Pancreas (tissue), 10 donors: ENCODE measurements around the gene KCNK18. TPM values are rescaled to one million over a fixed set of nuclear protein-coding genes. Genes with fewer than 3 reads are reported as not detected.

Experiments used
- ATAC-seq, 4 donors: fragments of 200-7000 bp; cut with Tn5 transposase; one replicate each; pipeline versions ENCODE4 v1.8.0 to v1.9.1; 2020; ENCODE audit warnings: mild to moderate bottlenecking in 4 of 4, moderate library complexity in 4 of 4
- DNase-seq, 6 donors: peaks; one replicate each; pipeline ENCODE4 v3.0.0-alpha.2; 2020
- FAIRE-seq: peaks from 2 replicates; lab custom pipeline; 2012; peaks lifted over from hg19 to GRCh38; lab: Jason Lieb, UNC
- H3K27ac ChIP-seq, 4 donors: fragments of 200-600 bp; sonication (generic); 1 replicate in 3 of 4; 2 replicates in 1 of 4; pipeline versions ENCODE4 v1.5.0 to v1.8.0; 2020
- H3K27me3 ChIP-seq, 4 donors: fragments of 200-600 bp; one replicate each; pipeline ENCODE4 v1.8.0; 2021
- H3K36me3 ChIP-seq, 3 donors: fragments of 200-600 bp; sonication (generic) in 1 of 3; one replicate each; pipeline versions ENCODE4 v1.5.0 to v1.8.0; 2020 to 2021
- H3K4me1 ChIP-seq, 3 donors: fragments of 200-600 bp; one replicate each; pipeline ENCODE4 v1.8.0; 2021
- H3K4me3 ChIP-seq, 4 donors: fragments of 200-600 bp; sonication (generic) in 2 of 4; one replicate each; pipeline versions ENCODE4 v1.5.0 to v1.8.0; 2020 to 2021
- H3K9me3 ChIP-seq, 4 donors: fragments of 200-600 bp; one replicate each; pipeline ENCODE4 v1.8.0; 2021
- WGBS, 2 donors: extraction: QIAGEN DNeasy Blood & Tissue Kit; methylation state at CpG; one replicate each; pipeline ENCODE4 v1.1.7; 2013; 5-methylcytosine and 5-hydroxymethylcytosine counted together
- intact Hi-C, 3 donors: fragments of 100-400 bp; cut with DNase I; formaldehyde crosslinking; loops; one replicate each; pipeline versions ENCODE4 v1.11.1 to v1.14.2; 2022
- polyA plus RNA-seq, 2 donors: library from polyadenylated mRNA; stranded (reverse); fragments of 200-250 nt; gene quantifications; one replicate each; pipeline ENCODE4 v1.2.3, GENCODE V29; 2013
- total RNA-seq, 6 donors: library from RNA; stranded (reverse); fragmentation: NEBNext Ultra II Directional in 4 of 6; extraction: Animal tissue kit (Norgen Biotek cat#: 25700) in 4 of 6; gene quantifications; one replicate each; pipeline versions ENCODE4 v1.2.1 to v1.2.4, GENCODE V29; 2021 to 2023
- TF ChIP-seq, protein P1 (sequence below), 4 donors: fragments of 200-600 bp; sonication (generic) in 3 of 4; IDR thresholded peaks; one replicate each; pipeline versions ENCODE4 v1.5.0 to v1.8.0; 2021; ENCODE audit warnings: antibody characterized with exemption in 4 of 4
- donor health status: healthy with polysubstance abuse.
- donor health status: DM: no; HTN: no; CAD: no; lungs with moderate emphysema.
- donor health status: DM: no; HTN: no; CAD: no.
- donor health status: control.
- donor health status: control.
- donor health status: Bipolar disorder and iron deficiency.
- donor health status: DM: yes; HTN: yes; CAD: no.
- donor health status: DM: no; HTN: no; CAD: no.
- donor health status: DM: no; HTN: no; CAD: no.
- donor health status: DM: yes; HTN: yes; CAD: no.

KCNK18 gene
- total and polyA plus RNA-seq, 8 donors, result not detected

DNA sequence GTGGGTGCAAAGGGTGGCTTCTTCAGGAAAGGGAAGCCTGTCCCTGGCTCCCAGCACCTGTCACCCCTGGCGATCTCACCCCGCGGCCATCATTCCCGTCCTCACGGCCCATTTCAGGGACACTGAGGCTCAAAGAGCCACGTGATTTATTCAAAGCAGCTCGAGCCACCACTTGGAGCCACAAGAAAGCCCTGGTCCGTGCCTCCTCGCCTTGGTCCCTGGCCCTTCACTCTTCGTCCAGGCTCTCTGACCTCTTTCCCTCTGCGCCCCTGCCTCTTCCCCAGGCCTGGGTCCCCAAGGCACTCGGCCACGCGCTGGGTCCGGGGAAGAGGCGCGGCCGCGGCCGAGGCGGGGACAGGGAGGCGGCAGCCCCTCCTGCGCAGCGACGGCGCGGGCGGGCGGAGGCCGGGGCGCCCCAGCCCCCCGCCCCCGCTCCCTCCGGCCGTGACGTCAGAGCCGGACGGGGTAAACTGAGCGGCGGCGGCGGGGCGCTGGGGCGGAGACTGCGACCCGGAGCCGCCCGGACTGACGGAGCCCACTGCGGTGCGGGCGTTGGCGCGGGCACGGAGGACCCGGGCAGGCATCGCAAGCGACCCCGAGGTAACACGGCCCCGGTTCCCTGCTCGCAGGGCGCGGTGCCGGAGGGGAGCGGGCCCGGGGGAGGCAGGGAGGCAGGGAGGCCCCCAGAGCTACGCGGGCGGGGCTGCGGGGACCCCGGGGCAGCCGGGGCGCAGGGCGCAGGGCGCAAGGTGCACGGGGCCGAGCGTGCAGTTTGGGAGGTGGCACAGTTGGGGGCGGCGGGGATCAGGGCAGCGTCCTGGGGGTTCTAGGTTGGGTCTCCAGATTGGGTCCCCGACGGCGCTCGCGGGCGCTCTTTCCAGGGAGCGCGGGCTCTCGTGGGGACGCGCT is 43.6 kb downstream of the KCNK18 start, which contains the start of gene SLC18A2:
Gene SLC18A2, plus strand, starts transcription at position 494 of the 909 bp plus-strand sequence. CDS start 580 bp downstream, outside the sequence.
- TF ChIP-seq, protein P1, sequence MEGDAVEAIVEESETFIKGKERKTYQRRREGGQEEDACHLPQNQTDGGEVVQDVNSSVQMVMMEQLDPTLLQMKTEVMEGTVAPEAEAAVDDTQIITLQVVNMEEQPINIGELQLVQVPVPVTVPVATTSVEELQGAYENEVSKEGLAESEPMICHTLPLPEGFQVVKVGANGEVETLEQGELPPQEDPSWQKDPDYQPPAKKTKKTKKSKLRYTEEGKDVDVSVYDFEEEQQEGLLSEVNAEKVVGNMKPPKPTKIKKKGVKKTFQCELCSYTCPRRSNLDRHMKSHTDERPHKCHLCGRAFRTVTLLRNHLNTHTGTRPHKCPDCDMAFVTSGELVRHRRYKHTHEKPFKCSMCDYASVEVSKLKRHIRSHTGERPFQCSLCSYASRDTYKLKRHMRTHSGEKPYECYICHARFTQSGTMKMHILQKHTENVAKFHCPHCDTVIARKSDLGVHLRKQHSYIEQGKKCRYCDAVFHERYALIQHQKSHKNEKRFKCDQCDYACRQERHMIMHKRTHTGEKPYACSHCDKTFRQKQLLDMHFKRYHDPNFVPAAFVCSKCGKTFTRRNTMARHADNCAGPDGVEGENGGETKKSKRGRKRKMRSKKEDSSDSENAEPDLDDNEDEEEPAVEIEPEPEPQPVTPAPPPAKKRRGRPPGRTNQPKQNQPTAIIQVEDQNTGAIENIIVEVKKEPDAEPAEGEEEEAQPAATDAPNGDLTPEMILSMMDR (IDR thresholded peaks at IDR 0.05), result no peak
- H3K27me3 ChIP-seq, result peaks cover 0 to 10% (median 0%) of the 10 kb centered on the region in 4 donors
- ATAC-seq, result peak in 3 of 4 donors; percentile 22 to 55 (median 29)
- H3K27ac ChIP-seq, result no peak within 1 kb of the TSS
- FAIRE-seq, result no peak
- intact Hi-C loops, result no loop called here
- H3K4me1 ChIP-seq, result peaks cover 0 to 3% (median 0%) of the 10 kb centered on the region in 3 donors
- H3K9me3 ChIP-seq, result no peaks in the 10 kb centered on the region
- 4 to 5% methylated on average over 62 to 93 of the region's 93 CpGs for WGBS, 2 donors
- H3K4me3 ChIP-seq, result peak within 1 kb of the TSS in 2 of 4 donors; percentile 6 to 41
- peak in 1 of 6 donors; percentile 57 for DNase-seq
- no peaks in the 10 kb centered on the region for H3K36me3 ChIP-seq

DNA sequence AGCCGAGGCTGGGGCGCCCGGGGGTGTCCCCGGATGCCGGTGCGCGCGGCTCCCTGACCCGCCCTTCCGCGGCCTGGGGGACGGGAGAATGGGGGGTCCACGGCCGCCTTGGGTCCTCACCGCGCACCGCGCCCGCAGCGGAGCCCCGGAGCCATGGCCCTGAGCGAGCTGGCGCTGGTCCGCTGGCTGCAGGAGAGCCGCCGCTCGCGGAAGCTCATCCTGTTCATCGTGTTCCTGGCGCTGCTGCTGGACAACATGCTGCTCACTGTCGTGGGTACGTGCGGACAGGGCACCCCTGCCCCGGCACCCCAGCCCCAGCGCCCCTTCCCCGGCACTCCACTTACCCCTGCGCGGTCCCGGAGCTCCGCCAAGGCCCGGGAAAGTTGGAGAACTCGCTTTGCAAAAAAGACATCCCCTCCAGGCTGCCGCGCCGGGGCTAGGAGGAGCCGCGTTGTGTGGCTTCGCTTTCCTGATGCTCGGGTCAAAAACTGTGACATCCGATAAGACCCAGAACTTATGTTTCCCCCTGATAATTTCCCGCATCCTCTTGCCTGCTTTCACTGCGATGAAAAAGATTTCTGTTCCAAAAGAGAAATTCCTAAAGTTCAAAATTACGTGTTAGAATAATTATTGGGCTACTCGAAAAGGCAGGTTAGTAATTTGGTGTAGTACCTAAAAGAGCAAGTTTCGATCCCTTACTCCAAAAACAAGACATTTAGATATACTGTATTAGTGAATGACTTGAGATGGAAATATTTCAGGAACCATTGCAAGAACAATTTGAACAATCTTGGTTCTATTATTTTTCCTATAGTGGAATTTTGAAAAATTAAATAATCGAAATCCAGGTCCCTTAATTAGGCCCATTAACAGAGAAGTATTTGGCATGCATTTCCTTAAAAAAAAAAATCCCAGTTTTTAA is 44.5 kb downstream of the KCNK18 start:
- Histone ChIP-seq H3K4me3 (peak overlapping the region in 2 of 4 donors; percentile 6 to 41), H3K4me1 (peaks cover 0 to 3% (median 0%) of the 10 kb centered on the region in 3 donors), H3K36me3 (no peaks in the 10 kb centered on the region), H3K9me3 (no peaks in the 10 kb centered on the region), H3K27ac (no peak overlapping the region), H3K27me3 (peaks cover 0 to 10% (median 0%) of the 10 kb centered on the region in 4 donors)
- TF ChIP-seq, protein P1 (IDR thresholded peaks at IDR 0.05), result no peak
- intact Hi-C loops, result no loop called here
- FAIRE-seq, result no peak
- 8 to 11% methylated on average over 34 to 56 of the region's 56 CpGs for WGBS, 2 donors
- peak in 3 of 4 donors; percentile 50 to 61 (median 51) for ATAC-seq
- DNase-seq, result peak in 1 of 6 donors; percentile 66

DNA sequence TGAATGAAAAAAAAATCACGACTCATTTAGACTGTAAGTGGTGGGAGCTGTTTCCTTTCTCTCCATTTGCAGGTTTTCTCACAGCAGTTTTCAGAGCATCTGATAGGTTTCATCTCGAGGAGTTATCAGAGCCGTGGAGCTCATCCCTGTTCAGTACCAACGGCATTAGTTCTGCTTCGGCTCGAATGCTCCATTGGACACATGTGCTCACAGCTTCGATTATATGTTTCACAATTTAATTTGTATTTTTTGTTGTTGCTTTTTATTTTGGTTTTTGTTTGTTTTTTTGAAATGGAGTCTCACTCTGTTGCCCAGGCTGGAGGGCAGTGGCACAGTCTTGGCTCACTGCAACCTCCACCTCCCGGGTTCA is 45.2 kb downstream of the KCNK18 start:
- intact Hi-C loops, result no loop called here
- Histone ChIP-seq H3K36me3 (no peaks in the 10 kb centered on the region), H3K9me3 (no peaks in the 10 kb centered on the region), H3K4me1 (peaks cover 0 to 3% (median 0%) of the 10 kb centered on the region in 3 donors), H3K27me3 (peaks cover 0 to 10% (median 0%) of the 10 kb centered on the region in 4 donors), H3K27ac (no peak overlapping the region), H3K4me3 (no peak overlapping the region)
- WGBS, 2 donors, result 83 to 88% methylated on average over 8 of the region's 8 CpGs
- ATAC-seq, result no peak
- TF ChIP-seq, protein P1 (IDR thresholded peaks at IDR 0.05), result no peak
- DNase-seq, result no peak
- no peak for FAIRE-seq

DNA sequence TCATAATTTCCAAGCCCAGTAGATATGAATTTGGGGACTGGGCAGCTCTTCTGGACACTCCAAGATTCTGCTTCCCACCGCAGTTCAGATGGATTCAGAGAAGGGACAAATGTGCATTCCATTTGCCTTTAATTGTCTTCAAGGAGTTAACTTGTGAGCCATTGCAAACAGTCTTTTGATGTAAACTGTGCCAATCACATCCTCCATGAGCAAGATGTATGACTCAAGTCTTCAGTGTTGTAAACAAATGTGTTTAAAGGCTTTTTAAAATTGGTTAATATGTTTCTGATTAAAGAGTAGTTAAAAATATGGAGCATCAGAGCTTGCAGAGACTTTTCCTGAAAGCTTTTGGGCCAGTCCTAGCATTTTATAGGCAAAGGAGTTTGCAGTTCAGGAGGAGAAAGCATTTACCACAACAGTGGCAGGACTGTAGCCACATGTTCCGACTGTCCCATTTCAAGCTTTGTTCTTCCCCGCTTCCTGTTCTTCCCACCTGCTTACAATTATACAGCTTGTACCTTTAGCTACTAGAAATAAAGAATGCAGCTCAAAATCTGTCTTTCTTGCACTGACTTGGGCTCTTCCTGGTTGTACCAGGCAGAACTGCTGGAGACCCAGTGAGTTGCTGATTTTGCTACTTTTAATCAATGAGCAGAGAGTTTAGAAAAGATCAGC is 49.8 kb downstream of the KCNK18 start:
- Histone ChIP-seq H3K4me3 (no peak overlapping the region), H3K27ac (no peak overlapping the region), H3K36me3 (no peaks in the 10 kb centered on the region), H3K4me1 (no peaks in the 10 kb centered on the region), H3K27me3 (no peaks in the 10 kb centered on the region), H3K9me3 (no peaks in the 10 kb centered on the region)
- TF ChIP-seq, protein P1 (IDR thresholded peaks at IDR 0.05), result no peak
- no peak for DNase-seq
- intact Hi-C loops, result no loop called here
- 89% methylated on average over 3 of the region's 3 CpGs for WGBS, 2 donors
- no peak for FAIRE-seq
- ATAC-seq, result no peak
